Liver (tissue), 9 donors: ENCODE results near the gene SWSAP1. TPM values are rescaled to one million over a fixed set of nuclear protein-coding genes. Genes with fewer than 3 reads are reported as not detected.

Source experiments
- DNase-seq: peaks from one replicate; pipeline ENCODE4 v3.0.0-alpha.2; 2017; ENCODE audit warnings: low spot score
- H3K27ac ChIP-seq, 2 donors: one replicate each; pipeline ENCODE4 v1.7.0; 2013; ENCODE audit warnings: inconsistent platforms in 2 of 2, low read length in 2 of 2, control low read depth in 1 of 2, low read depth in 1 of 2, mild to moderate bottlenecking in 1 of 2
- H3K27me3 ChIP-seq, 4 donors: one replicate each; pipeline versions ENCODE4 v1.6.1 to v1.7.0; 2013; ENCODE audit warnings: low read length in 3 of 4, inconsistent platforms in 1 of 4, mild to moderate bottlenecking in 1 of 4, moderate library complexity in 1 of 4; ENCODE audit not compliant: control insufficient read depth in 4 of 4, insufficient read depth in 4 of 4
- H3K36me3 ChIP-seq, 4 donors: one replicate each; pipeline versions ENCODE4 v1.6.1 to v1.7.0; 2013; ENCODE audit warnings: low read length in 3 of 4, mild to moderate bottlenecking in 3 of 4, low read depth in 1 of 4, moderate library complexity in 1 of 4; ENCODE audit not compliant: control insufficient read depth in 4 of 4, insufficient read depth in 3 of 4
- H3K4me1 ChIP-seq, 4 donors: one replicate each; pipeline versions ENCODE4 v1.6.1 to v1.7.0; 2013; ENCODE audit warnings: low read length in 3 of 4, mild to moderate bottlenecking in 3 of 4, moderate library complexity in 1 of 4; ENCODE audit not compliant: control insufficient read depth in 4 of 4, insufficient read depth in 4 of 4
- H3K4me3 ChIP-seq, 3 donors: one replicate each; pipeline versions ENCODE4 v1.6.1 to v1.7.0; 2013; ENCODE audit warnings: low read length in 3 of 3, control low read depth in 1 of 3, low read depth in 1 of 3, mild to moderate bottlenecking in 1 of 3
- H3K9ac ChIP-seq, 2 donors: one replicate each; pipeline ENCODE4 v1.7.0; 2013; ENCODE audit warnings: low read length in 2 of 2, mild to moderate bottlenecking in 2 of 2, moderate library complexity in 2 of 2, control low read depth in 1 of 2, low read depth in 1 of 2
- H3K9me3 ChIP-seq, 4 donors: one replicate each; pipeline versions ENCODE4 v1.6.1 to v1.7.0; 2013; ENCODE audit warnings: low read length in 3 of 4; ENCODE audit not compliant: control insufficient read depth in 4 of 4
- ATF3 ChIP-seq: IDR thresholded peaks from 2 replicates; pipeline ENCODE4 v1.6.1; 2016; ENCODE audit warnings: antibody characterized with exemption
- CTCF ChIP-seq: fragments of 150-350 bp; IDR thresholded peaks from 2 replicates; pipeline ENCODE4 v1.5.1; 2017; ENCODE audit warnings: improper control_type of control experiment, low read depth, low read length; ENCODE audit not compliant: missing input control
- EGR1 ChIP-seq, 2 donors: IDR thresholded peaks; 2 replicates each; pipeline ENCODE4 v1.6.1; 2016 to 2018; ENCODE audit warnings: antibody characterized with exemption in 2 of 2, low read depth in 2 of 2
- FOXA1 ChIP-seq: IDR thresholded peaks from 2 replicates; pipeline ENCODE4 v1.6.1; 2016; ENCODE audit warnings: antibody characterized with exemption
- FOXA2 ChIP-seq: IDR thresholded peaks from 2 replicates; pipeline ENCODE4 v1.6.1; 2016; ENCODE audit warnings: antibody characterized with exemption
- GABPA ChIP-seq, 2 donors: IDR thresholded peaks in 1 of 2; conservative IDR thresholded peaks in 1 of 2; 2 replicates each; pipeline ENCODE4 v1.6.1; 2016; ENCODE audit warnings: antibody characterized with exemption in 2 of 2, mild to moderate bottlenecking in 1 of 2, moderate library complexity in 1 of 2
- HNF4G ChIP-seq: IDR thresholded peaks from 2 replicates; pipeline ENCODE4 v1.6.1; 2016; ENCODE audit warnings: antibody characterized with exemption
- JUND ChIP-seq, 2 donors: IDR thresholded peaks; 2 replicates each; pipeline ENCODE4 v1.6.1; 2016; ENCODE audit warnings: antibody characterized with exemption in 2 of 2
- MAX ChIP-seq: IDR thresholded peaks from 2 replicates; pipeline ENCODE4 v1.6.1; 2016; ENCODE audit warnings: antibody characterized with exemption
- NR2F2 ChIP-seq: IDR thresholded peaks from 2 replicates; pipeline ENCODE4 v1.6.1; 2016; ENCODE audit warnings: antibody characterized with exemption
- RAD21 ChIP-seq, 2 donors: IDR thresholded peaks; 2 replicates each; pipeline ENCODE4 v1.6.1; 2016; ENCODE audit warnings: antibody characterized with exemption in 2 of 2, mild to moderate bottlenecking in 2 of 2
- RXRA ChIP-seq, 2 donors: IDR thresholded peaks; 2 replicates each; pipeline ENCODE4 v1.6.1; 2017 to 2018; ENCODE audit warnings: antibody characterized with exemption in 2 of 2, mild to moderate bottlenecking in 1 of 2
- TAF1 ChIP-seq: conservative IDR thresholded peaks from 2 replicates; pipeline ENCODE4 v1.6.1; 2016; ENCODE audit warnings: antibody characterized with exemption, mild to moderate bottlenecking
- YY1 ChIP-seq: IDR thresholded peaks from 2 replicates; pipeline ENCODE4 v1.6.1; 2016; ENCODE audit warnings: antibody characterized with exemption, mild to moderate bottlenecking
- ZBTB33 ChIP-seq: IDR thresholded peaks from 2 replicates; pipeline ENCODE4 v1.6.1; 2016; ENCODE audit warnings: antibody characterized with exemption
- WGBS: extraction: QIAGEN DNeasy Blood & Tissue Kit; methylation state at CpG from one replicate; pipeline ENCODE4 v1.1.7; 2013; 5-methylcytosine and 5-hydroxymethylcytosine counted together
- polyA plus RNA-seq, 2 donors: library from polyadenylated mRNA; stranded (reverse) in 1 of 2; unstranded in 1 of 2; fragments of 200-250 nt in 1 of 2; fragments of >200 nt in 1 of 2; fragmentation: Nextera tagmentation in 1 of 2; extraction: Ambion mirVana in 1 of 2; gene quantifications; one replicate each; pipeline versions ENCODE4 v1.2.1 to v1.2.3, GENCODE V29; 2013 to 2015
- total RNA-seq, 2 donors: library from RNA; depleted of rRNA; stranded (reverse); fragments of >200 nt; gene quantifications; one replicate each; pipeline ENCODE4 v1.2.3, GENCODE V29; 2014
- donor health status: healthy.
- donor health status: healthy.
- donor health status: healthy.
- donor health status: healthy.
- donor health status: healthy.

The SWSAP1 gene
- total and polyA plus RNA-seq, 4 donors = 0.98 to 6.4 (median 1.7) TPM

GRCh38 chr19:11418094-11418548, 43.7 kb downstream of the SWSAP1 start:
- TF ChIP-seq JUND (IDR thresholded peaks at IDR 0.05) (no peak), YY1 (no peak)
- H3K9ac ChIP-seq = no peak overlapping the region
- peak overlapping the region; percentile 49 to 84 (median 78) for H3K4me3 ChIP-seq

GRCh38 chr19:11418549-11419506, 44.4 kb downstream of the SWSAP1 start, which contains the start of gene RGL3:
RGL3 (minus strand) TSS chr19:11419314; CDS start chr19:11419278, 36 bp downstream.
- Histone ChIP-seq H3K27ac (peak within 1 kb of the TSS; percentile 2 to 28), H3K4me3 (peak within 1 kb of the TSS; percentile 49 to 84 (median 78)), H3K4me1 (peaks cover 7 to 23% (median 12%) of the 10 kb centered on the region in 4 donors), H3K9ac (no peak within 1 kb of the TSS), H3K9me3 (peaks cover 0 to 2% (median 0%) of the 10 kb centered on the region in 4 donors), H3K36me3 (no peaks in the 10 kb centered on the region), H3K27me3 (no peaks in the 10 kb centered on the region)
- no peak for DNase-seq
- 1% methylated on average over 72 of the region's 72 CpGs for WGBS
- TF ChIP-seq RXRA (IDR thresholded peaks at IDR 0.05) = peak in 1 of 2 donors; percentile 29
- TF ChIP-seq GABPA (IDR thresholded peaks at IDR 0.05 in 1 of 2, conservative IDR thresholded peaks at IDR 0.05 in 1 of 2) = no peak
- TF ChIP-seq RAD21 (IDR thresholded peaks at IDR 0.05) = no peak
- no peak for TF ChIP-seq FOXA2
- peak; percentile 38 for TF ChIP-seq TAF1
- TF ChIP-seq CTCF = peak; percentile 11

More at GRCh38 chr19:11418094-11418548, 43.7 kb downstream of the SWSAP1 start:
- no peak overlapping the region for H3K27ac ChIP-seq
- WGBS = 19% methylated on average over 16 of the region's 16 CpGs
- no peaks in the 10 kb centered on the region for H3K27me3 ChIP-seq
- H3K9me3 ChIP-seq = peaks cover 0 to 2% (median 0%) of the 10 kb centered on the region in 4 donors
- H3K36me3 ChIP-seq = no peaks in the 10 kb centered on the region
- no peak for DNase-seq
- peaks cover 6 to 23% (median 12%) of the 10 kb centered on the region in 4 donors for H3K4me1 ChIP-seq

GRCh38 chr19:11420429-11421370, 46.2 kb downstream of the SWSAP1 start:
- peaks cover 0 to 2% (median 0%) of the 10 kb centered on the region in 4 donors for H3K9me3 ChIP-seq
- no peak overlapping the region for H3K27ac ChIP-seq
- H3K9ac ChIP-seq = no peak overlapping the region
- peaks cover 8 to 23% (median 12%) of the 10 kb centered on the region in 4 donors for H3K4me1 ChIP-seq
- H3K27me3 ChIP-seq = no peaks in the 10 kb centered on the region
- no peak for DNase-seq
- TF ChIP-seq ZBTB33 = no peak
- TF ChIP-seq FOXA1 = no peak
- no peak for TF ChIP-seq HNF4G
- TF ChIP-seq EGR1 (IDR thresholded peaks at IDR 0.05; ENCODE audit: low read depth in 2 of 2) = no peak
- TF ChIP-seq JUND (IDR thresholded peaks at IDR 0.05) = no peak
- TF ChIP-seq TAF1 = no peak
- TF ChIP-seq FOXA2 = no peak
- no peak for TF ChIP-seq RAD21 (IDR thresholded peaks at IDR 0.05)
- no peak for TF ChIP-seq NR2F2
- no peak for TF ChIP-seq ATF3
- TF ChIP-seq CTCF = no peak
- no peak for TF ChIP-seq YY1
- TF ChIP-seq MAX = no peak
- H3K4me3 ChIP-seq = peak overlapping the region in 1 of 3 donors; percentile 41
- H3K36me3 ChIP-seq = no peaks in the 10 kb centered on the region
- WGBS = 9% methylated on average over 46 of the region's 46 CpGs
